ENCODE measurements around the gene STAB1. TPM values are rescaled to one million over a fixed set of nuclear protein-coding genes. Genes with fewer than 3 reads are reported as not detected.

STAB1 gene
- total and polyA plus RNA-seq, 2 donors: 73.5 to 91.8 TPM

Small RNA genes within 50 kb of the gene (small RNA-seq; reads per million reads assigned to genes)
- not detected for gene RNU6-856P
- not detected for gene RNU6ATAC16P

Other genes starting within 250 kb of the STAB1 start
- 12.3 TPM for gene PPM1M, start 249.6 kb upstream of the STAB1 start, total RNA-seq
- gene PPM1M, start 249.6 kb upstream of the STAB1 start, polyA plus RNA-seq: 27.1 TPM
- 70.2 TPM for gene WDR82, start 216.7 kb upstream of the STAB1 start, total RNA-seq
- 73.7 TPM for gene WDR82, start 216.7 kb upstream of the STAB1 start, polyA plus RNA-seq
- gene GLYCTK, start 207.5 kb upstream of the STAB1 start, total RNA-seq: 4.2 TPM
- gene GLYCTK, start 207.5 kb upstream of the STAB1 start, polyA plus RNA-seq: 7.7 TPM
- 3.5 TPM for gene DNAH1, start 179.0 kb upstream of the STAB1 start, total RNA-seq
- gene DNAH1, start 179.0 kb upstream of the STAB1 start, polyA plus RNA-seq: 2.2 TPM
- gene BAP1, start 85.3 kb upstream of the STAB1 start, total RNA-seq: 32.4 TPM
- 62.7 TPM for gene BAP1, start 85.3 kb upstream of the STAB1 start, polyA plus RNA-seq
- 5.3 TPM for gene PHF7, start 84.7 kb upstream of the STAB1 start, total RNA-seq
- gene PHF7, start 84.7 kb upstream of the STAB1 start, polyA plus RNA-seq: 6.8 TPM
- gene SEMA3G, start 50.2 kb upstream of the STAB1 start, total RNA-seq: 7.6 TPM
- gene SEMA3G, start 50.2 kb upstream of the STAB1 start, polyA plus RNA-seq: 28.5 TPM
- gene TNNC1, start 41.3 kb upstream of the STAB1 start, total RNA-seq: 68.4 TPM
- gene TNNC1, start 41.3 kb upstream of the STAB1 start, polyA plus RNA-seq: 3.1 TPM
- 83.6 TPM for gene NISCH, start 39.7 kb upstream of the STAB1 start, total RNA-seq
- 85.3 TPM for gene NISCH, start 39.7 kb upstream of the STAB1 start, polyA plus RNA-seq
- 32.9 TPM for gene NT5DC2, start 38.5 kb downstream of the STAB1 start, total RNA-seq
- 63.8 TPM for gene NT5DC2, start 38.5 kb downstream of the STAB1 start, polyA plus RNA-seq
- gene UQCC5, start 41.3 kb downstream of the STAB1 start, total RNA-seq: 5.7 TPM
- 38.4 TPM for gene UQCC5, start 41.3 kb downstream of the STAB1 start, polyA plus RNA-seq
- gene PBRM1, start 190.6 kb downstream of the STAB1 start, total RNA-seq: 125 TPM
- 25.1 TPM for gene PBRM1, start 190.6 kb downstream of the STAB1 start, polyA plus RNA-seq
- gene GNL3, start 190.7 kb downstream of the STAB1 start, total RNA-seq: 163 TPM
- 47.0 TPM for gene GNL3, start 190.7 kb downstream of the STAB1 start, polyA plus RNA-seq
- 129 TPM for gene GLT8D1, start 210.5 kb downstream of the STAB1 start, total RNA-seq
- 46.3 TPM for gene GLT8D1, start 210.5 kb downstream of the STAB1 start, polyA plus RNA-seq
- 52.0 TPM for gene SPCS1, start 210.8 kb downstream of the STAB1 start, total RNA-seq
- 152 TPM for gene SPCS1, start 210.8 kb downstream of the STAB1 start, polyA plus RNA-seq